Sigmoid colon (tissue), 4 donors: ENCODE results near the gene PRSS56.

Experiments used
- CTCF ChIP-seq, 4 experiments: fragments of 450-650 bp in 3 of 4; fragments of 200-600 bp in 1 of 4; IDR thresholded peaks; one replicate each; pipeline ENCODE4 v1.5.1; 2016 to 2019; ENCODE audit warnings: antibody characterized with exemption in 4 of 4, mild to moderate bottlenecking in 3 of 4, moderate library complexity in 2 of 4
- EP300 ChIP-seq, 4 donors: sonication (generic); formaldehyde crosslinking; IDR thresholded peaks; one replicate each; pipeline ENCODE4 v1.6.1; 2017; ENCODE audit warnings: antibody characterized with exemption in 4 of 4
- POLR2A ChIP-seq, 2 donors: fragments of 450-650 bp; IDR thresholded peaks; one replicate each; pipeline ENCODE4 v1.6.1; 2016; ENCODE audit warnings: antibody characterized with exemption in 2 of 2, mild to moderate bottlenecking in 2 of 2, moderate library complexity in 2 of 2
- POLR2AphosphoS5 ChIP-seq, 4 donors: sonication (generic); formaldehyde crosslinking; IDR thresholded peaks; one replicate each; pipeline ENCODE4 v1.6.1; 2017; ENCODE audit warnings: antibody characterized with exemption in 4 of 4

DNA sequence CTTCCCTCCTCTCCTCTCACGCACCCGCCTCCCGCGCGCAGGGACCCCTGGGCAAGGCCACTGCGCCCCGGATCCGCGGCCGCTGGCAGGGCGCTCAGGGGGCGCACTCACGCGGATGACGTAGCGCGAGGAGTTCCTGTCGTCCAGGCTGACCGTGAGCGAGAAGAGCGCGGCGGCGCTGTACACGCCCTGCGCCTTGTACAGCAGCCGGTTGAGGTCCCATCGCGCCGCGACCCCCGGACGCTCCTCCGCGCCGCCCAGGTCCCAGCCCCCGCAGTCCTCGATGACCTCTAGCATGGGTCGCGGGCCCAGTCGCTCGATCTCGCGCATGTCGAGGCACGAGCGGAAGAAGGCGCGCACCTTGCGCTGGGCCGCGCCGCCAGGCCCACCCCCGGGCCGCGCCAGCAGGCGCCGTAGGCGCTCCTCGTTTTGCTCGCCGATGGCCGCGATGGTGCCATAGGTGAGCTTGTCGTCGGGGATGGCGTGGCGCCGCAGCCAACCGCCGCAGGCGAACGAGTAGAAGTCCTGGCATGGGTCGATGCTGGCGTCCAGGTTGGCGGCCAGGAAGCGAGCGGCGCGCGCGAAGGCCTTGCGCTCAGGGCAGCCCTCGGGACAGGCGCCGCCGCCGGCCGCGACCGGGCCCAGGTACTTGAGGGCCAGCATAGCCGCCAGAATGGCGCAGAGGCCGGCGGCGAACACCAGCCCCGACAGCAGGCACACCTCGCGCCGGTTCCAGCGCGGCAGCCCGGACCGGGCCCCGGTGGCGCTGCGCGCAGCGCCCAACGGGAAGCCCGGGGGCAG, 34.2 kb upstream of the PRSS56 start:
- TF ChIP-seq POLR2AphosphoS5 (IDR thresholded peaks at IDR 0.05), result no peak
- no peak for TF ChIP-seq CTCF (IDR thresholded peaks at IDR 0.05)
- no peak for TF ChIP-seq EP300 (IDR thresholded peaks at IDR 0.05)
- no peak for TF ChIP-seq POLR2A (IDR thresholded peaks at IDR 0.05)
